ENCODE data around the gene FKBP6.
"Not testable (repeated sequence)": the region's sequence is repeated elsewhere in the genome, so short reads cannot be mapped to it uniquely, and the experiment has no call there.

The FKBP6 gene

DNA sequence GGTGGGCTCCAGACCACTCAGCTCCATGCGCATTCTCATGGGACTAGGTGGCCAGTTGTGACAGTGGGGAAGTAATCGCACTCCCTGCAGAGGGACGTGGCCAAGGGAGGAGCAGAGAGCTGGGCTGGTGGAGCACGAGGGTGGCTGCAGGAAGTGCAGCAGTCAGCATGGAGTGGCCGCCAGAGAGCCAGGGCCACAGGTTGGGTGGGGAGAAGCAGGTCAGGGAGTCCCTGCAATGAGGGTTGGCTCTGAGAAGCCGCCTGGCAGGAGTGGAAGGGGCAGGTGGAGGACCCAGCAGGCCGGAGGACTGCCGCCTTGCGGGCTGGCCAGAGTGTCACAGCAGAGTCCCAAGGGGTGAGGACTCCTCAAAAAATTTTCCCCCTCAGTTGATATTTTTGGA is 26.2 kb downstream of the FKBP6 start:
- in situ Hi-C loops (cut with MboI; ENCODE audit: low sequenced_read_pairs), result no loop called here

DNA sequence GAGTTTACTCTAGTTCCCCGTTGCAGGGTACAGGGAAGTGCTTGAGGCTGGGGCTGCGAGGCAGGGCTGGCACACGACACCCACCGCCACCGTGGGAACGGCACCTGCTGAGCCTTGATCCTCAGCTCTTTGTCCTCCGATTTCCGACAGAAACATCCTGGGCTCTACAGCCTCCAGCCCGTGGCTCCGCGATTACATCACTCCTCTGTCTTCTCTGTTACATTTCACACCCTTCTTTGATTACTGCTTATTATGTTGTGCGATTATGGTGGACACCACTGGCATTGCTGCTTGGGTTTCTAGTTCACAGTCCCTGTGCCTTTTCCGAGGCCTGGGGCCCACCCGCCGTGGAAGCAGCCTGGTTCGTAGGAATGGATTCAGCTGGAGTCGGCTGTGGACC is 26.9 kb downstream of the FKBP6 start:
- in situ Hi-C loops (cut with MboI; ENCODE audit: low sequenced_read_pairs), result no loop called here

DNA sequence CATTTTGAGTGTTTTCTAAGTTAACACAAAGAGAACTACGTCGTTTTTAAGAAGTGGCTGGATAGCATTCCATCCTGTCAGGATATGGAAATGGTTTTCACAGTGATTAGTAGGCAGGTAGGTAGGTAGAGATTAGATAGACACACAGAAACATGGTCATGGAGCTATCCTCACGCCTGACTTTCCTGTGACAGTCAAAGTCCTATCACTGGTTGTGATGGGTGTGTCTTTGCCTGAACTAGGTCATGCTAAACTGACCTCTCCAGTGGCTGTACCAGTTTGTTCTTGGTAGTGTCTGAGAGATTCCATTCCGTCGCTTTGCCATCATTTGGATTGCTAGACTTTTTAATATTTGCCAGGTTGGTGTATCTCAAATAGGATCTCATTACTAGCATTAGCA is 28.2 kb downstream of the FKBP6 start:
- in situ Hi-C loops (cut with MboI; ENCODE audit: low sequenced_read_pairs), result no loop called here

DNA sequence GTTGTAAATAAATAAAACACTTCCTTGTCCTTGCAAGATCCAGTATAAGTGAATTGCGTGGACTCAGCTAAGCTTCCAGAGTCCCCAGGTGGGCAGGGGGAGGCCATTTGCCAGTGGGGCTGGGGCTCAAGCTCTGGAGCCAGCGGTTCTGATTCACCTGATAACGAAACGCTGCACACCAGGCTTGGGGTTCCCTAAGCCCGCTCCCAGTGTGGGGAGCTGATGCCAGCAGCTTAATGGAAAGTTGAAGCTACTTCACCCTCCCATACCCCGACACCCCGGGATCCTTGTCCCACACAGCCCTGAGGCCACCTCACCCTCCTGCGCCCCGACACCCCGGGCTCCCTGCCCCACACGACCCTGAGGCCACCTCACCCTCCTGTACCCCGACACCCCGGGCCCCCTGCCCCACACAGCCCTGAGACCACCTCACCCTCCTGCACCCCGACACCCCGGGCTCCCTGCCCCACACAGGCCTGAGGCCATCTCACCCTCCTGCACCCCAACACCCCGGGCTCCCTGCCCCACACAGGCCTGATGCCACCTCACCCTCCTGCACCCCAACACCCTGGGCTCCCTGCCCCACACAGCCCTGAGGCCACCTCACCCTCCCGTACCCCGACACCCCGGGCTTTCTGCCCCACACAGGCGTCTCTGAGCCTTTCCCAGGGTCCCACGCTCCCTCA is 30.8 kb downstream of the FKBP6 start:
- in situ Hi-C loops (cut with MboI; ENCODE audit: low sequenced_read_pairs), result no loop called here

DNA sequence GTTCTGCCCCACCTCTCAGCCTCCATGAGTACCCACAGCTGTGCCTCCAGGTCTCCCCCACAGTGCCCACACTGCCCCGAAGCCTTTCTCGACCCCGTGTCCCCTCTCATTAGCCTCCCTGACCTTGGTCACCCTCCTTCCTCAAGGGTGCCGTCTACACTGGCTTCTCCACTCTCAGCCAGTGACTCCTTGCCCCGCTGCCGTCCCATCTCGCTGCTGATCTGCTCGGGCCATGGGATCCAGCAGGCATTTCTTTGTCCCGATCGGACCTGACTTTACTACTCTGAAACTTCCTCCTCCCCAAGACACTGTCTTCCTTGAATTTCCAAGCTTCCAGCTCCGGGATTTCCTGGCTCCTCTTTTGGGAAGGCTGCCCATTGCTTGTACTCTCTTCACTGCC is 31.3 kb downstream of the FKBP6 start:
- in situ Hi-C loops (cut with MboI; ENCODE audit: low sequenced_read_pairs), result no loop called here

DNA sequence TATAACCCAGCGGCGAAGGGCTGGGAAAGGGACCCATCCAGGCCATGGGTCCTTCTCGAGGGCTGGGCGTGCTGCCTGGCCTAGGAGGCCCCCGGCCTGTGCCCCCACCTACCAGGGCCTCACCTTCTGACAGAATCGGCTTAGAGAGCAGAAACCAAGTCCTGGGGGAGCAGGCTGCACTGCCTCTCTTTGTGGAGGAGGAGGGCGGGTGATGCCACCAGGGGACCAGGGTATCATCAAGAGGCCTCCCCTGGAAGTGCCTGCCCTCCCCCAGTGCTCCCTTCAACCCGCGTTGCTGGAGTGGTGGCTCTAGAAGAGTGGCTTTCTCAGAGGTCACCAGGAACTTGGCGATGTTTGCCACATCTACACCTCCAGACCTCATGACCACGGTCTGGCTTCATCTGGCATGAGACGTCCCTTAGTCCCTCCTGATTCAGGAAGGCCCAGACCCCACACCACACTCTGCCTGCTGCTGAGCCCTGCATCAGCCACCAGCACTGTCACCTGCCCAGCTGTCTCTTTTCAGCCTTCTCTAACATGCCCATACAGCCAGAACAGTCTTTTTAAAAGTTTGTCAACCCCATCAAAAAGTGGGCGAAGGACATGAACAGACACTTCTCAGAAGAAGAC is 31.9 kb downstream of the FKBP6 start:
- in situ Hi-C loops (cut with MboI; ENCODE audit: low sequenced_read_pairs), result no loop called here

DNA sequence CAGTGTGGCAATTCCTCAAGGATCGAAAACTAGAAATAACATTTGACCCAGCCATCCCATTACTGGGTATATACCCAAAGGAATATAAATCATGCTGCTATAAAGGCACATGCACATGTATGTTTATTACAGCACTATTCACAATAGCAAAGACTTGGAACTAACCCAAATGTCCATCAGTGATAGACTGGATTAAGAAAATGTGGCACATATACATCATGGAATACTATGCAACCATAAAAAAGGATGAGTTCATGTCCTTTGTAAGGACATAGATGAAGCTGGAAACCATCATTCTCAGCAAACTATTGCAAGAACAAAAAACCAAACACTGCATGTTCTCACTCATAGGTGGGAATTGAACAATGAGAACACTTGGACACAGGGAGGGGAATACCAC is 32.6 kb downstream of the FKBP6 start:
- in situ Hi-C loops (cut with MboI; ENCODE audit: low sequenced_read_pairs), result not testable (repeated sequence)

DNA sequence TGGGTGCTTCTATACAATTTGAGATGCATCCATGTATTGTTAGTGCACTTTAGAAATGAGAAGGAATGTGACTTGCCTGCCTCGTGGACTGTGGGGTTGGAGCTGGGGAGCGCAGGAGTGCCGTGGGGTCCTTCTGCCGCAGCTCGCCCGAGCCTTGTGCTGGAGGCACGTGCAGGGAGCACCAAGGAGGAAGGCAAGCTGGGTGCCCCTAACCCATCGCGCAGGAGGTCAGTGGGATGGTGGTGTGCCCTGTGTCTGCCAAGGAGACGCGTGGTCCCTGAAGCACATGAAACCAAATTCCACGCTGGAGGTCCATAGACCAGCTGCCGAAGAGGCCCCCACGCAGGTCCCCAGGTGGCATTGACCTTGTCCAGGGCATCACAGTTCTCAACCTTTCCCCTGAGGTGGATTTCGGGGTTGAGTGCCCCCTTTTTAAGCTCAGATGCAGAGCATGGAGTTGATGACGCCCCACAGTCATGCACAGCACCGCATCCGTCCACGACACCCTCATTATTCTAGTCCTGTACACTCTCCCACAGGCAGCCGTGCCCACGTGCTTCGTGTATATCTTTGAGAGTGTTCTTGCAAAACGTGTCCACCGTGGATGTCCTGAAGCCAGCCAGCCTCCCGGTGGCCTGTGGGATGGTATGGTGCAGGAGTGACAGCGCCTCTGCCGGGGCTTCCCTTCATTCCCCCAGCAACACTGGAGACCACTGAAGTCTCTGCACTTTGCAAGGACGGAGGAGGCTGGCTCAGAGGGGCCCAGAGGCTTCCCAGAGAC is 35.5 kb downstream of the FKBP6 start:
- in situ Hi-C loops (cut with MboI; ENCODE audit: low sequenced_read_pairs), result no loop called here

DNA sequence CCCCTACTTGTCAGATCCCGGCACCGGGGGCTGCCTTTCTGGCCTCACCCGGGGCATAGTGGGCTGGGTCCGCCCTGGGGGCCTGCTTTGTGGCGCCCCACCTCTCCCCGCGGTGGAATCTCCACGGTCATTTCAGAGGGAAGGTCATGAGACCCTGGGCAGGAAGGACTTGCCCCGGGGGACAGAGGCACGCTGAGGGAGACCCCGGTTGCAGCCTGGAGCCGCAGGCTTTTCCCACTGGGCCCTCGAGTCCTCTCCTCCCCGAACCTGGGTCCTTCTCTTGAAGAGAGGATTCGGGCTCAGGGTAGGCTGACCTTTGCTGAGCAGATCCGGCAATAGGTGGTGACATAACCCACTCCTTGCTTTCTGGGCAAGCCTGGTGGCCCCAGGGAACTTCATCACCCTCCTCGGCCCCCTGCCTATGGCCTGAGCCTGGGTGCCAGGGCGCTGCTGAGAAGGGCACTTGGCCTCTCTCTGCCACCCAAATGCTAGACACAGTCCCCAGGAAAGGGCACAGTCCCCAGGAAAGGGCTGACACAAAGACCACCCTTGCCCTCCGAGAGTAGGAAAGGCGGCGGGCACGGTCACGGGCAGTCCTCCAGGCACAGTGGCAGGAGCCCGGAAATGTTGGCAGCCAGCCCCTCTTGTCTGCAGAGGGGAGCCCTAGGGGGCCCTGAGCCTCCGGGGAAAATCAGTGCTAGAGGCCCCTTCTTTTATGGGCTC is 36.2 kb downstream of the FKBP6 start:
- in situ Hi-C loops (cut with MboI; ENCODE audit: low sequenced_read_pairs), result no loop called here

DNA sequence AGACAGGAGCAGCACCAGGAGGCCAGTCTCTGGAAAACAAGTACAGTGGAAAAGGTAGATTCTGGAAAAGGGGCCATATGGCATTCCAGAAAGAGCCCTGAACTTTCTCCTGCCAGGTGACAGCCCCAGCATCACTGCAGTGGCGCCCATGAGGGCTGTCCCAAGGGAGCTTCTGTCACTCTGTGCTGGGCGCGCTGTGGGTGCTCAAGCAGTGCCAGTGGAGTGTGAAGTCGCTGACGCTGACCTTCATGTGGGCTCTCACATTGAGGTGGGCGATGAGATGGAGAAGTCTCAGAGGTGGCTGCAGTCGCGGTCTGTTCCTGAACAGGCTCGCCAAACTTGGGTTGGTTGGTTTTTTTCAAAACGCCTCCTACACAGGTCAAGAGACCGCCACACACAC is 38.2 kb downstream of the FKBP6 start:
- in situ Hi-C loops (cut with MboI; ENCODE audit: low sequenced_read_pairs), result no loop called here

DNA sequence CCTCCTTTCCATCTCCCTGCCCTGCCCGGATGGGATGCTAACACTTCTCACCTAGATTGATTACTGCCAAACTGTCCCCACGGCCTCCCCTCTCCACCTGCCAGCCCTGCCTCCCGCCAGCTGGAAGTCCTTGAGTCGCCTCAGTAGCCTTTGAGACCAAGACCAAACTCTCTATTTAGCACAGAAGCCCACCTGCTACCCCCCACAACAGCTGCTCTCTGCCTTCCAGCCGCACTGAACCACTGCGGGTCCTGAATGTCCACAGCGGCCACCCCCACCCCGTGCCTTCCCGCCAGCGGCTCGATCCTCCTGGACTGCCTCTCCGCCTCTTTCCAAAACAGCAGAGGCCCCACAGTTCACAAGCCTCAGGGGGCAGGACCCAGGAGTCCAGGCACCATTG is 39.0 kb downstream of the FKBP6 start:
- in situ Hi-C loops (cut with MboI; ENCODE audit: low sequenced_read_pairs), result no loop called here

DNA sequence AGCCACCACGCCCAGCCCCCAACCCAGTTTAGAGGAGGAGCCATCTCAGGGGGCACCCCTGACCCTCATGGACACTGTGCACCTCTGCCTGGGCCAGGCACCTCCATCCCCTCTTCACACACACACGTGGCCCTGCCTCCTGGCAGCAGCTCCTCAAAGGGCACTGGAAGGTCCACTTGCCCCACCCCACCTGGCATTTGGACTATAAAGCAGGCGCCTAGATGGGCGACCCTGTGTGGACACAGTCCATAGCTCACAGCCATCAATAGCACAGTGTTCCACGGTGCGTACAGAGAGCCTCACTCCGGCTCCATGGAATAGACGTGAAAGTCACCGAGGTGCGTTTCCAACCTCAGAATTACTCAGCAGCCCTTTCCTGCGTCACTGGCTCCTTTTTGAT is 41.0 kb downstream of the FKBP6 start:
- in situ Hi-C loops (cut with MboI; ENCODE audit: low sequenced_read_pairs), result no loop called here

DNA sequence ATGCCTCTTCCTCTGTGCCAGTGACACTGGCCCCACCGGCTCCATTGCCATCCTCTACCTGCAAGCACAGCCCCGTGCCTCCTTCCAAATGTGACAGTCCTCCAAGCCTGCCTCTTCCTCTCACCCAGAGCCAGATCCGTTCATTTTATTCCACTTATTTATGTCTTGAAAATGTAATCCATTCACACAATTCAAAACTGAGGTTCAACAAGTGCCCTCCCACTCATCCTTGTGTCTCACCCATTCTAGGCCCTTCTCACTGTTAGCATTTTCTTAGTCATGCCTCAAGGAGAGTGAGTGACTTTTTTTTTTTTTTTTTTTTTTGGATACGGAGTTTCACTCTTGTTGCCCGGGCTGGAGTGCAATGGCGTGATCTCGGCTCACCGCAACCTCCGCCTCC is 41.7 kb downstream of the FKBP6 start:
- in situ Hi-C loops (cut with MboI; ENCODE audit: low sequenced_read_pairs), result no loop called here

DNA sequence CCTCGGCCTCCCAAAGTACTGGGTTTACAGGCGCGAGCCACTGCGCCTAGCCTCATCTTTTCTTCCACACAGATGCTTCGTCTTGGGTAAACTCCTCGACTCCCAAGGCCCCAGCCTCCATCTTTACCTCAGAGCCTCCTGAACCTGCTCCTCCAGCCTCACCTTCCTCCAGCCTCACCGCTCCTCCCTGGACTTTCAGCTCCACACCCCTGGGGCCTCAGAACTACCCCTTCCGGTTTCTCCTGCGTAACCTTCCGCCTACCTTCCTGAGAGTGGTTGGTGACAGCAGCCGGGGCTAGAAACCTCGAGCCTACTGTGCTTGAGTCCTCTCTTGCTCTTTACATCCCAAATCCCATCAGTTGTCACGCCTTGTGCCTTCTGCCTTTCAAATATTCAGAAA is 45.8 kb downstream of the FKBP6 start:
- in situ Hi-C loops (cut with MboI; ENCODE audit: low sequenced_read_pairs), result no loop called here

DNA sequence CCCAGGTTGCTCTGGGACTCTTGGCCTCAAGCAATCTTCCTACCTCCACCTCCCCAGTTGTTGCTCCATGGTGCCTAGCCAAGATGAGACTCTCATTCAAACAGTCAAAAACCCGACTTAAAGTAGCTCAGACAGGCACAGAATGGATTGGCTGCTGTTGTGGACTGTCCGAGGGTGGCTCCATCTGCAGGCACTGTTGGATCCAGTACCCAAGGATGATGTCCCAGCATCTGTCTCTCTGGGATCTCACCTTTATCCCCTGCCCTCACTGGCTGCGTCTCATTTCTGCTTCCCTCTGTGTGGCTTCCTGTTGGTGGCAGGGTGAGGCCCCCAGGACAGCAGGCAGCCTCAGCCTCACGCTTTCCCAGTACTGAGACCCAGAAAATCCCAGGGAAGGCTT is 48.3 kb downstream of the FKBP6 start:
- in situ Hi-C loops (cut with MboI; ENCODE audit: low sequenced_read_pairs), result not testable (repeated sequence)

DNA sequence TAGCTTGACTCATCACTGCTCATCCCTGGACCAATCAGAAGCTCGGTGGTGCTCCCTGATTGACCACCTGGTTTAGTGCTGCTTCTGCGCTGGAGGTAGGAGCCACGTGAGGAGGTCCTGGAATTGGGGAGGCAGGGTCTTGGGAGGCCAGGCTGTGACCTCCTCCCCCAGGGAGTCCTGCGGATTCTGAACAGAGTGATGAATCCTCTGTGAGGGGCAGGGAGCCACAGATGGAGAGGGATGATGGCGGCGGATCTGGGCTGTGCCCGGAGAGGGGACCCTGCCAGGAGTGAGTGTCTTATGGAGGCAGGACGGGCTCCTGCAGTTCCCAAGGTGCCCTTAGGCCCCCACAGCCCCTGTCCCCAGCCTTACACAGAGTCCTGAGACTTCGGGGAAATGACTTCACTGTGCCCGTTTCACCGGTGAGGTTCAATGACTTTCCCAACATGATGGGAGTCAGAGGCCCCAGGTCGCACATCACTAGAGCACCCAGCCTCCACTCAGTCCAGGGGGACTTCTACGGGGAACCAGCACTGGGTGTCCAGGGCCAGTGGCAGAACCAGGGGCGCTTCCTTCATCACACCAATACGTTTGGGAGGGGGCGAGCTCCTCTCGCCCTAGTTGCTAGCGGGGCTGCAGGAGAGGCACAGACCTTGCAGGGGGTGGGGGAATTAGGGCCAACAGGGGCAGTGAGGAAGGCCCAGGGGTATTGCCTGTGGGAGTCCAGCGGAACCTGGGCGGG is 48.9 kb downstream of the FKBP6 start:
- in situ Hi-C loops (cut with MboI; ENCODE audit: low sequenced_read_pairs), result no loop called here

DNA sequence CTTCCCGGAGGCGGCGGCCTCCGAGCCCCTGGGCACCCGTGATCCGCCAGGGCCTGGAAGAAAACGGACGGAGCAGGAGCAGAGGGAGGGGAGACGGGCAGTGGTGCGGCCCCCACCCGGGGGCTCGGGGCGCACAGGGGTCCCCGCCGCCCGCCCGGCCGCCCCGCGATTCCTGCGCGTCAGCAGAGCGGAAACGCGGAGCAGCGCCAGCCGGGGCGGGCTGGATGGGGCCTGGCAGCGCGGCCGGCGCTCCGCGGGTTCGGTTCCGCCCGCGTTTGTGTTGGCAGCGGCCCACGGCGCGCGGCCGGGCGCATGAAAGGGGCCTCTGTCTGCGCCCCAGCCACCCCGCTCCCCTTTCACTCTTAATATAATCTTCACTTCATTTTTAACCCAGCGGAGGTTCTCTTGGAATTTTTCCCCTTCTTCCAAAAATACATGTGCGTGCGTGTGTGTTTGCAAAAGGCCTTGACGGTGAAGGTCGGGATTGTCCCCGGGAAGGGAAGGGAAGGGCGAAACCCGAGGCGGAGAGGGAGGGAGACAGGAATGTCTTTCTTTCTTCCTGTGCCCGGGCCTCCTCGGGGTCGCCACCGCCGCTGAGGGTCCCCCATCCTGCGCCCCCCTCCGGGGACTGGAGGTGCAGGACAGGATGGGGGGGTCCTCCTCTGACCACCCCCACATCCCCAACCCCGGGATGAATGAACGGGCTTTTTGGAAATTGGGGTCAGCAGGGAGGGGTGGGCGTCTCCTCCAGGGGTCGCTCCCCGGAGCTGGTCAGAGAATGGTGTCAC is 49.6 kb downstream of the FKBP6 start:
- in situ Hi-C loops (cut with MboI; ENCODE audit: low sequenced_read_pairs), result not testable (repeated sequence)

DNA sequence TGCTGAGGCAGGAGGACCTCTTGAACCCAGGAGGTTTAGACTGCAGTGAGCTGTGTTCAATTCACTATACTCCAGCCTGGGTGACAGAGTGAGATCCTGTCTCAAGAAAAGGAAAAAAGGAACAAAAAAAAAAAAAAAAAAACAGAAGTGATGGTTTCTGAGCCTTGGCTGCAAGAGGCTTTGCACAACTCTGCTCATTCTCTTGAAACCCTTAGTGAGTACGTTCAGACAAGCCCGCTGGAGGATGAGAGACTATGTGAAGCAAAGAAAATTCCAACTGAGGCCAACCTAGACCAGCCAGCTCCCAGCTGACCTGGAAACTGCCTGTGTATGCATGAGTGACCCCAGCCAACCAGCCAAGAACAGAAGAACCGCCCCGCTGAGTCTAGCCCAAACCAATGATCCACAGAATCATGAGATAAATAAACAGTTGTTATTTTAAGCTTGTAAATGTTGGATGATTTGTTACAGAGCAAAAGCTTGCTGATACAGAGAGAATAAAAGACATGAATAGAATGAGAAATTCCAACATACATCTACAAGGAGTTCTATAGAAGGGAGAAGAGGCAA is 55.1 kb downstream of the FKBP6 start:
- in situ Hi-C loops (cut with MboI; ENCODE audit: low sequenced_read_pairs), result no loop called here

DNA sequence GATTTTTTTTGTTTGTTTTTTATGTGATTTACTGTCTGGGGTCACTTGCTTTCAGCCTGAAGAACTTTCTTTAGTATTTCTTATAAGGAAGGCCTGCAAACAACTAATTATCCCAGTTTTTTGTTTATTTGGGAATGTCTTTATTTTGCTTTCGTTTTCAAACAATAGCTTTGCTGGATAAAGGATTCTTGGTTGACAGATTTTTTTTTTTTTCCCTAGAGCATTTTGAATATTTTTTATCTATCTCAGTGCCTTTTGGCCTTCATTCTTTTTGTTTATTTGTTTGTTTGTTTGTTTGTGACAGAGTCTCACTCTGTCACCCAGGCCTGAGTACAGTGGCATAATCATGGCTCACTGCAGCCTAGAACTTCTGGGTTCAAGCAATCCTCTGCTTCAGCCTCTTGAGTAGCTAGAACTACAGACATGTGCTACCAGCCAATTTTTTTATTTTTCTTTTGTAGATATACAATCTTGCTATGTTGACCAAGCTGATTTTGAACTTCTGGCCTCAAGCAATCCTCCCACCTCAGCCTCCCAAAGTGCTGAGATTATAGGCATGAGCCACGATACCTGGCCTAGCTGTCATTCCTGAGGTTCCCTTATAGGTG is 59.4 kb downstream of the FKBP6 start:
- in situ Hi-C loops (cut with MboI; ENCODE audit: low sequenced_read_pairs), result no loop called here

Data from HL-60/S4 treated with retinoic acid at 250 ng/mL for 4 days and 3 days (cell line).